ENCODE measurements around the gene TCEAL6.

GRCh38 chrX:102154218-102154860, 12.1 kb upstream of the TCEAL6 start:
- TF ChIP-seq YY1 (IDR thresholded peaks at IDR 0.05; ENCODE audit: insufficient read depth, insufficient read length) (no peak), SUZ12 (IDR thresholded peaks at IDR 0.05; ENCODE audit: extremely low read depth, insufficient read depth, insufficient read length) (no peak), ZNF274 (IDR thresholded peaks at IDR 0.05; ENCODE audit: low read depth, low read length) (no peak)
